GM23338 (cell line): ENCODE data around the gene SPOPL. TPM values are rescaled to one million over a fixed set of nuclear protein-coding genes. Genes with fewer than 3 reads are reported as not detected.

Experiments used
- ATAC-seq: fragments of 200-7000 bp; cut with Tn5 transposase; 3 replicates; pipeline ENCODE4 v1.9.1; 2020
- DNase-seq: peaks from one replicate; pipeline ENCODE4 v3.0.0-alpha.2; 2015; ENCODE audit warnings: low spot score
- H2AFZ ChIP-seq: fragments of 200-600 bp; sonication (generic); 2 replicates; pipeline ENCODE4 v1.8.0; 2016; ENCODE audit warnings: antibody characterized with exemption, mild to moderate bottlenecking, moderate library complexity
- H3F3A ChIP-seq: fragments of 200-600 bp; sonication (generic); replicated peaks from 2 replicates; pipeline ENCODE4 v1.8.0; 2017; ENCODE audit warnings: antibody characterized with exemption, mixed run types, low read depth
- H3K27ac ChIP-seq: fragments of 200-600 bp; sonication (generic); 2 replicates; pipeline ENCODE4 v1.6.1; 2016; ENCODE audit warnings: low read depth
- H3K27me3 ChIP-seq: fragments of 200-600 bp; sonication (generic); 2 replicates; pipeline ENCODE4 v1.8.0; 2016; ENCODE audit warnings: mild to moderate bottlenecking, mixed run types, moderate library complexity; ENCODE audit not compliant: insufficient read depth
- H3K36me3 ChIP-seq: fragments of 200-600 bp; sonication (generic); 2 replicates; pipeline ENCODE4 v1.8.0; 2016; ENCODE audit warnings: mild to moderate bottlenecking; ENCODE audit not compliant: insufficient read depth
- H3K4me1 ChIP-seq: fragments of 200-600 bp; sonication (generic); 2 replicates; pipeline ENCODE4 v1.8.0; 2016; ENCODE audit warnings: mild to moderate bottlenecking, moderate library complexity; ENCODE audit not compliant: insufficient read depth
- H3K4me2 ChIP-seq: fragments of 200-600 bp; sonication (generic); 2 replicates; pipeline ENCODE4 v1.7.1; 2017; ENCODE audit warnings: mixed run types
- H3K4me3 ChIP-seq: fragments of 200-600 bp; sonication (generic); 2 replicates; pipeline ENCODE4 v1.6.1; 2016; ENCODE audit warnings: mixed run types
- H3K79me2 ChIP-seq: fragments of 200-600 bp; sonication (generic); replicated peaks from 2 replicates; pipeline ENCODE4 v1.8.0; 2017; ENCODE audit warnings: mild to moderate bottlenecking; ENCODE audit not compliant: insufficient read depth
- H3K9me2 ChIP-seq: fragments of 200-600 bp; sonication (generic); 2 replicates; pipeline ENCODE4 v1.8.0; 2017; ENCODE audit not compliant: insufficient read depth
- H4K20me1 ChIP-seq: fragments of 200-600 bp; sonication (generic); replicated peaks from 2 replicates; pipeline ENCODE4 v1.8.0; 2017; ENCODE audit warnings: mild to moderate bottlenecking; ENCODE audit not compliant: insufficient read depth
- H3K27ac Mint-ChIP-seq: 2 replicates; pipeline ENCODE4 v1.8.0; 2020; ENCODE audit warnings: inconsistent platforms, mild to moderate bottlenecking, moderate library complexity, mixed read lengths
- H3K27me3 Mint-ChIP-seq: 3 replicates; pipeline ENCODE4 v1.8.0; 2022; ENCODE audit warnings: low read depth, mild to moderate bottlenecking, moderate library complexity, mixed read lengths, inconsistent platforms; ENCODE audit not compliant: insufficient read depth, poor library complexity
- H3K36me3 Mint-ChIP-seq: 3 replicates; pipeline ENCODE4 v1.8.0; 2021; ENCODE audit warnings: low read depth, mild to moderate bottlenecking, inconsistent platforms, moderate library complexity, mixed read lengths
- H3K4me1 Mint-ChIP-seq: 3 replicates; pipeline ENCODE4 v1.8.0; 2020; ENCODE audit warnings: mild to moderate bottlenecking, inconsistent platforms, mixed read lengths
- H3K4me3 Mint-ChIP-seq: 3 replicates; pipeline ENCODE4 v1.8.0; 2021; ENCODE audit warnings: moderate library complexity, mild to moderate bottlenecking, inconsistent platforms, mixed read lengths
- H3K9me3 Mint-ChIP-seq: 3 replicates; pipeline ENCODE4 v1.8.0; 2020; ENCODE audit warnings: moderate library complexity, mild to moderate bottlenecking, inconsistent platforms, mixed read lengths
- CREB1 ChIP-seq: fragments of 250-450 bp; sonication (Bioruptor Pico); IDR thresholded peaks from 2 replicates; pipeline ENCODE4 v1.5.0; 2020; ENCODE audit warnings: low read depth, mild to moderate bottlenecking, moderate library complexity
- ETS1 ChIP-seq: IDR thresholded peaks from 2 replicates; pipeline ENCODE4 v1.6.1; 2016; ENCODE audit warnings: antibody characterized with exemption
- EZH2 ChIP-seq: fragments of 200-600 bp; sonication (generic); IDR thresholded peaks from one replicate; pipeline ENCODE4 v1.8.0; 2017; ENCODE audit warnings: antibody characterized with exemption, mild to moderate bottlenecking, low read depth; ENCODE audit not compliant: unreplicated experiment
- EZH2phosphoT487 ChIP-seq: fragments of 200-600 bp; sonication (generic); IDR thresholded peaks from one replicate; pipeline ENCODE4 v1.8.1; 2018; ENCODE audit warnings: antibody characterized with exemption; ENCODE audit not compliant: unreplicated experiment
- JUNB ChIP-seq: IDR thresholded peaks from one replicate; pipeline ENCODE4 v1.6.1; 2016; ENCODE audit warnings: antibody characterized with exemption; ENCODE audit not compliant: unreplicated experiment
- NANOG ChIP-seq: IDR thresholded peaks from 2 replicates; pipeline ENCODE4 v1.6.1; 2016; ENCODE audit warnings: antibody characterized with exemption, borderline replicate concordance
- POLR2AphosphoS5 ChIP-seq: IDR thresholded peaks from 2 replicates; pipeline ENCODE4 v1.6.1; 2016; ENCODE audit warnings: antibody characterized with exemption, low read depth
- STAT1 ChIP-seq: IDR thresholded peaks from one replicate; pipeline ENCODE4 v1.6.1; 2016; ENCODE audit warnings: antibody characterized with exemption; ENCODE audit not compliant: unreplicated experiment
- ZNF114 ChIP-seq: fragments of 250-450 bp; sonication (Bioruptor Pico); IDR thresholded peaks from 2 replicates; pipeline ENCODE4 v1.5.0; 2020; ENCODE audit warnings: mild to moderate bottlenecking, moderate library complexity
- ZNF331 ChIP-seq: fragments of 250-450 bp; sonication (Bioruptor Pico); IDR thresholded peaks from 2 replicates; pipeline ENCODE4 v1.5.0; 2020; ENCODE audit warnings: low read depth, mild to moderate bottlenecking, moderate library complexity
- ZNF462 ChIP-seq: fragments of 250-450 bp; sonication (Bioruptor Pico); IDR thresholded peaks from 2 replicates; pipeline ENCODE4 v1.5.0; 2020; ENCODE audit warnings: mild to moderate bottlenecking, moderate library complexity
- polyA plus RNA-seq: library from polyadenylated mRNA; unstranded; fragments of >200 nt; fragmentation: Nextera tagmentation; extraction: Ambion mirVana; gene quantifications from 2 replicates; pipeline ENCODE4 v1.2.1, GENCODE V29; 2016
- total RNA-seq: library from RNA; depleted of rRNA; stranded (reverse); fragments of >200 nt; shearing (Covaris generic); gene quantifications from 2 replicates; pipeline ENCODE4 v1.2.3, GENCODE V29; 2014
- TF ChIP-seq, protein P1 (sequence below), 2 experiments: fragments of 200-600 bp in 1 of 2; sonication (generic) in 1 of 2; conservative IDR thresholded peaks; 2 replicates each; pipeline versions ENCODE4 v1.5.1 to v1.6.1; 2016 to 2017; ENCODE audit warnings: antibody characterized with exemption in 2 of 2, low read depth in 2 of 2, mild to moderate bottlenecking in 2 of 2, moderate library complexity in 1 of 2
- TF ChIP-seq, protein P2 (sequence below): IDR thresholded peaks from one replicate; pipeline ENCODE4 v1.6.1; 2018; ENCODE audit warnings: antibody characterized with exemption; ENCODE audit not compliant: unreplicated experiment

The SPOPL gene
- total and polyA plus RNA-seq, 2 experiments from 2014 or later, result 4.5 to 15.4 TPM

DNA sequence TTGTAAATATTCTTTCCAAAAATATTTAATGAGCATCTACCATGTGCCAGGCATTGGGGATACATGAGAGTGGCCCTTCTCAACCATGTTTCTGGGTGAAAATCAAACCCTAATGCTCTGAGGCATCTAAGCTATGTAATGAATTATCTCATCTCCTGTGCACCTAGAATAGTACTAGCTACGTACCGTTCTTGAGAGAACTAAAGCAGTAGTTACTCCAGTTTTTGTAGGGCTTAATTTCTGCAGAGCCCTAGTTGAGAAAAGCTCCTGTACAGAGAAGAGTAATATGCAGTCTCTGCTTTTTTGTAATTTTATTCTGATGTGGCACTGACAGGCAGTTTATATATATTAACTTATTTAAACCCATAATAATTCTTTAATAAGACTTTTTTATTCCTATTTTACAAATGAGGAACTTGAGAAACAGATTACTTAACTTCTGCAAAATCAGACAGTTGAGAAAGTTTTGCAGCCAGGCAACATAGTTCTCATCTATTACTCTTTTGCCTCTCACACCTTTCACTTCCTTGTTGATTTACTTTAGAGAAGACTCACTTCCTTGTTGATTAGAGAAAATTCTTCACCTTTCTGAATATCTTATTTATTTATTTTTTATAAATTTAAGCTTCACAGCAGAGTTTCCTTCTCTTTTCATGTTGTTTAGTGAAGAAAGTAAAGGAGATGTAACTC, 3.1 kb downstream of the SPOPL start:
- 0 out of 2 replicates have a peak overlapping the region, but pooled peaks have one; percentile 7 for H3K4me3 ChIP-seq
- Mint-ChIP-seq H3K27ac (no peak overlapping the region), H3K9me3 (no peaks in the 10 kb centered on the region), H3K36me3 (no peaks in the 10 kb centered on the region), H3K27me3 (peaks cover 5% of the 10 kb centered on the region), H3K4me3 (no peak overlapping the region), H3K4me1 (peaks cover 34% of the 10 kb centered on the region)
- peaks cover 33% of the 10 kb centered on the region for H3K4me1 ChIP-seq
- H3K79me2 ChIP-seq, result peaks cover 74% of the 10 kb centered on the region
- H4K20me1 ChIP-seq, result peaks cover 16% of the 10 kb centered on the region
- H2AFZ ChIP-seq, result no peak overlapping the region
- 0 out of 2 replicates have a peak, but pooled peaks cover 3% of the 10 kb centered on the region for H3K9me2 ChIP-seq
- no peak for TF ChIP-seq NANOG
- no peak for TF ChIP-seq STAT1
- no peak for TF ChIP-seq CREB1
- TF ChIP-seq JUNB, result no peak
- no peak for TF ChIP-seq ZNF114 (CRISPR knock-in tag)
- TF ChIP-seq ZNF331 (CRISPR knock-in tag), result no peak
- TF ChIP-seq, protein P1, sequence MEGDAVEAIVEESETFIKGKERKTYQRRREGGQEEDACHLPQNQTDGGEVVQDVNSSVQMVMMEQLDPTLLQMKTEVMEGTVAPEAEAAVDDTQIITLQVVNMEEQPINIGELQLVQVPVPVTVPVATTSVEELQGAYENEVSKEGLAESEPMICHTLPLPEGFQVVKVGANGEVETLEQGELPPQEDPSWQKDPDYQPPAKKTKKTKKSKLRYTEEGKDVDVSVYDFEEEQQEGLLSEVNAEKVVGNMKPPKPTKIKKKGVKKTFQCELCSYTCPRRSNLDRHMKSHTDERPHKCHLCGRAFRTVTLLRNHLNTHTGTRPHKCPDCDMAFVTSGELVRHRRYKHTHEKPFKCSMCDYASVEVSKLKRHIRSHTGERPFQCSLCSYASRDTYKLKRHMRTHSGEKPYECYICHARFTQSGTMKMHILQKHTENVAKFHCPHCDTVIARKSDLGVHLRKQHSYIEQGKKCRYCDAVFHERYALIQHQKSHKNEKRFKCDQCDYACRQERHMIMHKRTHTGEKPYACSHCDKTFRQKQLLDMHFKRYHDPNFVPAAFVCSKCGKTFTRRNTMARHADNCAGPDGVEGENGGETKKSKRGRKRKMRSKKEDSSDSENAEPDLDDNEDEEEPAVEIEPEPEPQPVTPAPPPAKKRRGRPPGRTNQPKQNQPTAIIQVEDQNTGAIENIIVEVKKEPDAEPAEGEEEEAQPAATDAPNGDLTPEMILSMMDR (conservative IDR thresholded peaks at IDR 0.05; ENCODE audit: low read depth in 2 of 2), result no peak
- TF ChIP-seq ETS1, result no peak
- no peak for TF ChIP-seq ZNF462
- no peak for TF ChIP-seq EZH2phosphoT487
- TF ChIP-seq POLR2AphosphoS5, result no peak
- no peak for TF ChIP-seq EZH2
- TF ChIP-seq, protein P2, sequence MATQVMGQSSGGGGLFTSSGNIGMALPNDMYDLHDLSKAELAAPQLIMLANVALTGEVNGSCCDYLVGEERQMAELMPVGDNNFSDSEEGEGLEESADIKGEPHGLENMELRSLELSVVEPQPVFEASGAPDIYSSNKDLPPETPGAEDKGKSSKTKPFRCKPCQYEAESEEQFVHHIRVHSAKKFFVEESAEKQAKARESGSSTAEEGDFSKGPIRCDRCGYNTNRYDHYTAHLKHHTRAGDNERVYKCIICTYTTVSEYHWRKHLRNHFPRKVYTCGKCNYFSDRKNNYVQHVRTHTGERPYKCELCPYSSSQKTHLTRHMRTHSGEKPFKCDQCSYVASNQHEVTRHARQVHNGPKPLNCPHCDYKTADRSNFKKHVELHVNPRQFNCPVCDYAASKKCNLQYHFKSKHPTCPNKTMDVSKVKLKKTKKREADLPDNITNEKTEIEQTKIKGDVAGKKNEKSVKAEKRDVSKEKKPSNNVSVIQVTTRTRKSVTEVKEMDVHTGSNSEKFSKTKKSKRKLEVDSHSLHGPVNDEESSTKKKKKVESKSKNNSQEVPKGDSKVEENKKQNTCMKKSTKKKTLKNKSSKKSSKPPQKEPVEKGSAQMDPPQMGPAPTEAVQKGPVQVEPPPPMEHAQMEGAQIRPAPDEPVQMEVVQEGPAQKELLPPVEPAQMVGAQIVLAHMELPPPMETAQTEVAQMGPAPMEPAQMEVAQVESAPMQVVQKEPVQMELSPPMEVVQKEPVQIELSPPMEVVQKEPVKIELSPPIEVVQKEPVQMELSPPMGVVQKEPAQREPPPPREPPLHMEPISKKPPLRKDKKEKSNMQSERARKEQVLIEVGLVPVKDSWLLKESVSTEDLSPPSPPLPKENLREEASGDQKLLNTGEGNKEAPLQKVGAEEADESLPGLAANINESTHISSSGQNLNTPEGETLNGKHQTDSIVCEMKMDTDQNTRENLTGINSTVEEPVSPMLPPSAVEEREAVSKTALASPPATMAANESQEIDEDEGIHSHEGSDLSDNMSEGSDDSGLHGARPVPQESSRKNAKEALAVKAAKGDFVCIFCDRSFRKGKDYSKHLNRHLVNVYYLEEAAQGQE, result no peak
- DNase-seq (no peak), ATAC-seq (no peak)
- peak overlapping the region; percentile 85 for H3K4me2 ChIP-seq
- no peaks in the 10 kb centered on the region for H3K27me3 ChIP-seq
- H3F3A ChIP-seq, result peaks cover 9% of the 10 kb centered on the region
- no peak overlapping the region for H3K27ac ChIP-seq
- no peaks in the 10 kb centered on the region for H3K36me3 ChIP-seq
